BE2C (cell line): ENCODE data around the gene PPM1D.

ENCODE experiments used
- DNase-seq: peaks from one replicate; pipeline ENCODE4 v3.0.0-alpha.2; 2020
- H3K27me3 ChIP-seq: fragments of 250-450 bp; sonication (Bioruptor Pico); 2 replicates; pipeline ENCODE4 v1.5.1; 2020; ENCODE audit warnings: mild to moderate bottlenecking
- H3K36me3 ChIP-seq: fragments of 250-450 bp; sonication (Bioruptor Pico); 2 replicates; pipeline ENCODE4 v1.5.1; 2020; ENCODE audit warnings: mild to moderate bottlenecking
- H3K4me1 ChIP-seq: fragments of 250-450 bp; sonication (Bioruptor Pico); 2 replicates; pipeline ENCODE4 v1.5.1; 2020
- H3K4me3 ChIP-seq: 2 replicates; pipeline ENCODE4 v1.5.1; 2011; ENCODE audit warnings: low read depth, low read length
- H3K9me3 ChIP-seq: fragments of 250-450 bp; sonication (Bioruptor Pico); 2 replicates; pipeline ENCODE4 v1.5.1; 2020
- TF ChIP-seq, protein P1 (sequence below): IDR thresholded peaks from 2 replicates; pipeline ENCODE4 v1.5.1; 2012; ENCODE audit warnings: mild to moderate bottlenecking, low read depth, low read length

The PPM1D gene

DNA sequence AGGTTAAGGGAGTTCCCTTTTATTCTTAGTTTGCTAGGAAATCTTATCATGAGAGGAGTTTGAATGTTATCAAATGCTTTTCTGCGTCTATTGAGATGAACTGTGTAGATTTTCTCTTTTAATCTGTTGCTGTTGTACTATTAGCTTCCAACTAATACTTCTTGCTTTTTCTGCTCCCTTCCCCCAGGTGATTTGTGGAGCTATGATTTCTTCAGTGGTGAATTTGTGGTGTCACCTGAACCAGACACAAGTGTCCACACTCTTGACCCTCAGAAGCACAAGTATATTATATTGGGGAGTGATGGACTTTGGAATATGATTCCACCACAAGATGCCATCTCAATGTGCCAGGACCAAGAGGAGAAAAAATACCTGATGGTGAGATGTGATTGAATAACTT is 47.7 kb downstream of the PPM1D start:
- H3K4me1 ChIP-seq = no peaks in the 10 kb centered on the region; the same call in 1 of the 2 replicates
- TF ChIP-seq, protein P1, sequence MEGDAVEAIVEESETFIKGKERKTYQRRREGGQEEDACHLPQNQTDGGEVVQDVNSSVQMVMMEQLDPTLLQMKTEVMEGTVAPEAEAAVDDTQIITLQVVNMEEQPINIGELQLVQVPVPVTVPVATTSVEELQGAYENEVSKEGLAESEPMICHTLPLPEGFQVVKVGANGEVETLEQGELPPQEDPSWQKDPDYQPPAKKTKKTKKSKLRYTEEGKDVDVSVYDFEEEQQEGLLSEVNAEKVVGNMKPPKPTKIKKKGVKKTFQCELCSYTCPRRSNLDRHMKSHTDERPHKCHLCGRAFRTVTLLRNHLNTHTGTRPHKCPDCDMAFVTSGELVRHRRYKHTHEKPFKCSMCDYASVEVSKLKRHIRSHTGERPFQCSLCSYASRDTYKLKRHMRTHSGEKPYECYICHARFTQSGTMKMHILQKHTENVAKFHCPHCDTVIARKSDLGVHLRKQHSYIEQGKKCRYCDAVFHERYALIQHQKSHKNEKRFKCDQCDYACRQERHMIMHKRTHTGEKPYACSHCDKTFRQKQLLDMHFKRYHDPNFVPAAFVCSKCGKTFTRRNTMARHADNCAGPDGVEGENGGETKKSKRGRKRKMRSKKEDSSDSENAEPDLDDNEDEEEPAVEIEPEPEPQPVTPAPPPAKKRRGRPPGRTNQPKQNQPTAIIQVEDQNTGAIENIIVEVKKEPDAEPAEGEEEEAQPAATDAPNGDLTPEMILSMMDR = no peak
- DNase-seq = no peak
- H3K9me3 ChIP-seq = no peaks in the 10 kb centered on the region
- H3K27me3 ChIP-seq = no peaks in the 10 kb centered on the region
- peaks cover 22% of the 10 kb centered on the region for H3K36me3 ChIP-seq
- no peak overlapping the region for H3K4me3 ChIP-seq

DNA sequence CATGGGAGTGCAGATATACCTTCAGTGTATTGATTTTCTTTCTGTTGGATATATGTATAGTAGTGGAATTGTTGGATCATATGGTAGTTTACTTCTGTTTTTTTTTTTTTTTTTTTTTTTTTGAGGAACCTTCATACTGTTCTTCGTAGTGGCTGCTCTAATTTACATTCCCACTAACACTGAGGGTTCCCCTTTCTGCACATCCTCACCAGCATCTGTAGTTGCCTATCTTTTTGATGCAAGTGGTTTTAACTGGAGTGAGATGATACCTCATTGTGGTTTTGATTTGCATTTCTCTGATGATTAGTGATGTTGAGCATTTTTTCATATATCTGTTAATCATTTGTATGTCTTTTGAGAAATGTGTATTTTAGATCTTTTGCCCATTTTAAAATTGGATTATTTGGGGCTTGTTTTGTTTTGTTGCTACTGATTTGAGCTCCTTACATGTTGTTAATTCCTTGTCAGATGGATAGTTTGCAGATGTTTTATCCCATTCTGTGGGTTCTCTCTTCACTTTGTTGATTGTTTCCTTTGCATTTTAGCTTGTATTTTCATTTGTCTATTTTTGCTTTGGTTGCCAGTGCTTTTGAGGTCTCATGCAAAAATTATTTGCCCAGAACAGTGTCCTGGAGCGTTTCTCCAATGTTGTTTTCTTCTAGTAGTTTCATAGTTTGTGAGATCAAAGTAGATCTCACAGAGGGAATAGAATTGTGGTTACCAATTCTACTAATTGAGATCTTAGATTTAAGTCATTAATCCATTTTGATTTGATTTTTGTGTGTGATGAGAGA is 52.7 kb downstream of the PPM1D start:
- no peak for DNase-seq
- Histone ChIP-seq H3K4me3 (no peak overlapping the region), H3K9me3 (no peaks in the 10 kb centered on the region; the same call in 1 of the 2 replicates), H3K4me1 (no peaks in the 10 kb centered on the region; the same call in 1 of the 2 replicates), H3K36me3 (peaks cover 33% of the 10 kb centered on the region), H3K27me3 (no peaks in the 10 kb centered on the region)
- TF ChIP-seq, protein P1 = no peak

DNA sequence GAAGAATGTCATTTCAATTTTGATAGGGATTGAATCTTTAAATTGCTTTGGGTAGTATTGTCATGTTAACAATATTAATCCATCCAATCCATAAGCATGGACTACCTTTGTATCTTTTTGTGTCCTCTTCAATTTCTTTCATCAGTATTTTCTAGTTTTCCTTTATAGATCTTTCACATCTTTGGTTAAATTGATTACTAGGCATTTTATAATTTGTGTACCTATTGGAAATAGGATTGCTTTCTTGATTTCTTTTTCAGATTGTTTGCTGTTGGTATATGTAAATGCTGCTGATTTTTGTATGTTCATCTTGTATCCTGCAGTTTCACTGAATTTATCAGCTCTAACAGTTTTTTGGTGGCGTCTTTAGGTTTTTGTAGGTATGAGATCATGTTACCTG is 53.6 kb downstream of the PPM1D start:
- no peaks in the 10 kb centered on the region; the same call in 1 of the 2 replicates for H3K9me3 ChIP-seq
- H3K36me3 ChIP-seq = peaks cover 39% of the 10 kb centered on the region
- DNase-seq = no peak
- TF ChIP-seq, protein P1 = no peak
- no peaks in the 10 kb centered on the region; the same call in 1 of the 2 replicates for H3K4me1 ChIP-seq
- no peak overlapping the region for H3K4me3 ChIP-seq
- H3K27me3 ChIP-seq = no peaks in the 10 kb centered on the region

DNA sequence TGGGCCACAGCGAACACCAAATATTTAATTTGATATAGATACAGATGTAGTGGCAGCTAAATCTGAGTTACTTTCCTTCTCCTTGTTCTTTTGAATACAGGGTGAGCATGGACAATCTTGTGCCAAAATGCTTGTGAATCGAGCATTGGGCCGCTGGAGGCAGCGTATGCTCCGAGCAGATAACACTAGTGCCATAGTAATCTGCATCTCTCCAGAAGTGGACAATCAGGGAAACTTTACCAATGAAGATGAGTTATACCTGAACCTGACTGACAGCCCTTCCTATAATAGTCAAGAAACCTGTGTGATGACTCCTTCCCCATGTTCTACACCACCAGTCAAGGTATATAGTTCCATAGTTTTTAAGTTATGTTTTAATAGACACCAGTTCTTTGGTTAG is 56.5 kb downstream of the PPM1D start:
- H3K27me3 ChIP-seq = no peaks in the 10 kb centered on the region
- H3K4me1 ChIP-seq = no peaks in the 10 kb centered on the region; the same call in 1 of the 2 replicates
- TF ChIP-seq, protein P1 = no peak
- DNase-seq = no peak
- peaks cover 25% of the 10 kb centered on the region for H3K36me3 ChIP-seq
- H3K9me3 ChIP-seq = no peaks in the 10 kb centered on the region; the same call in 1 of the 2 replicates
- no peak overlapping the region for H3K4me3 ChIP-seq

DNA sequence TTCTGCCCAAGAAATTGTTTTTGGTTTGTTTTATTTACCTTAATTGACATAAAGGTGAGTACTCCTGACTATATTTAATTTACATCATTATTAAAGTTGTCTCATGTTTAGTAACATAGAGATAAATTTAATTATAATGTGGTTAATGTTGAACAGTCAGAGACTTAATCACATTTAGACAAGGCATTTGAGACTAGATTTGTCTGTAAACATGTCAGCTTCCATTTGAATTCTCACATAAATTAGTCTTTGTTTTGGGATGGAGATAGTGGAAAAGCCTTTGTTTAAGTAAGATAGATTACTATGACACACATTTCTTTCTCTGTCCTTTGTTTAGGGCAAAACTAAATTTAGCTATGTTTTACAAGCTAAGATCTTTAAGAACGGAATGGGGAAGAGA is 59.2 kb downstream of the PPM1D start:
- peaks cover 28% of the 10 kb centered on the region for H3K36me3 ChIP-seq
- H3K9me3 ChIP-seq = no peaks in the 10 kb centered on the region
- TF ChIP-seq, protein P1 = no peak
- no peak for DNase-seq
- no peaks in the 10 kb centered on the region for H3K27me3 ChIP-seq
- H3K4me1 ChIP-seq = no peaks in the 10 kb centered on the region; the same call in 1 of the 2 replicates
- H3K4me3 ChIP-seq = no peak overlapping the region

DNA sequence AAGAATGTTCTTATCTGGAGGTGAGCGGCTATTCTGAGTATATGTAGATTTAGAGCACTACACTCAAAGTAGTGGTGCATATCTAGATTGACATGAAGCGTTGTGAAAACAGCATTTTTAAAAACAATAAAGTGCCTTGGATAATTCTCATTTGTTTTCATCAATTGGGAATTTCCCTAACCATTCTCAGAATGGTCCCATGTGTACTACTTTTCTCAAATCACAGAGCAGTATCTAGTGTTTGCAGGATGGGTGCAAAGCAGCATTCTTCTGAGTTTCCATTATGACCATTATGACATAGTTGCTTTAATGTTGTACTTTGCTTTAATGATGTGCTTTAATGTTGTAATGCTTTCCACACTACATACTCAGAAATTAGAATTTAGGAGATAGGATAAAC is 61.5 kb downstream of the PPM1D start:
- Histone ChIP-seq H3K9me3 (no peaks in the 10 kb centered on the region), H3K4me3 (no peak overlapping the region), H3K27me3 (no peaks in the 10 kb centered on the region), H3K4me1 (no peaks in the 10 kb centered on the region; the same call in 1 of the 2 replicates), H3K36me3 (peaks cover 37% of the 10 kb centered on the region)
- TF ChIP-seq, protein P1 = no peak
- DNase-seq = no peak
